WTC11 (cell line): ENCODE data around the gene MS4A6A. TPM values are rescaled to one million over a fixed set of nuclear protein-coding genes. Genes with fewer than 3 reads are reported as not detected.

Source experiments
- ATAC-seq: fragments of 200-7000 bp; cut with Tn5 transposase; 2 replicates; pipeline ENCODE4 v1.10.0; 2021; ENCODE audit warnings: mild to moderate bottlenecking, moderate library complexity
- CTCF ChIA-PET: fragments of 300-600 bp; sonication (Branson Sonifier 250); formaldehyde crosslinking; loops from one replicate; lab custom pipeline; 2021; ENCODE audit warnings: antibody characterized with exemption; lab: Charles Lee
- POLR2A ChIA-PET: fragments of 350-600 bp; sonication (Branson Sonifier 250); formaldehyde crosslinking; loops from one replicate; lab custom pipeline; 2021; ENCODE audit warnings: antibody characterized with exemption; lab: Charles Lee
- DNase-seq: peaks from one replicate; pipeline ENCODE4 v3.0.0; 2021; ENCODE audit warnings: low spot score
- H3K27ac Mint-ChIP-seq: 2 replicates; pipeline ENCODE4 v1.8.0; 2021; ENCODE audit warnings: mixed read lengths
- H3K27me3 Mint-ChIP-seq: 2 replicates; pipeline ENCODE4 v1.8.0; 2021; ENCODE audit warnings: low read depth, mild to moderate bottlenecking, moderate library complexity, mixed read lengths
- H3K36me3 Mint-ChIP-seq: 2 replicates; pipeline ENCODE4 v1.8.0; 2021; ENCODE audit warnings: mixed read lengths
- H3K4me1 Mint-ChIP-seq: 2 replicates; pipeline ENCODE4 v1.8.0; 2022; ENCODE audit warnings: mixed read lengths
- H3K4me3 Mint-ChIP-seq: 2 replicates; pipeline ENCODE4 v1.8.0; 2021; ENCODE audit warnings: mild to moderate bottlenecking, moderate library complexity, mixed read lengths
- H3K9me3 Mint-ChIP-seq: 2 replicates; pipeline ENCODE4 v1.8.0; 2021; ENCODE audit warnings: mixed read lengths
- CDX4 ChIP-seq: fragments of 250-450 bp; sonication (Bioruptor Pico); IDR thresholded peaks from 2 replicates; pipeline ENCODE4 v1.9.0; 2021; ENCODE audit warnings: moderate library complexity, mild to moderate bottlenecking, inconsistent platforms, borderline replicate concordance
- EMX1 ChIP-seq: fragments of 250-450 bp; sonication (Bioruptor Pico); IDR thresholded peaks from 2 replicates; pipeline ENCODE4 v1.8.0; 2021; ENCODE audit warnings: mild to moderate bottlenecking
- ETV6 ChIP-seq: sonication (generic); formaldehyde crosslinking; IDR thresholded peaks from 2 replicates; pipeline ENCODE4 v1.8.1; 2022; ENCODE audit warnings: mild to moderate bottlenecking, missing genetic modification reagents
- JUN ChIP-seq: sonication (generic); formaldehyde crosslinking; IDR thresholded peaks from 2 replicates; pipeline ENCODE4 v1.8.0; 2023; ENCODE audit warnings: mild to moderate bottlenecking, missing genetic modification reagents
- MXD4 ChIP-seq: fragments of 250-450 bp; sonication (Bioruptor Pico); IDR thresholded peaks from 2 replicates; pipeline ENCODE4 v1.8.0; 2021; ENCODE audit warnings: mild to moderate bottlenecking, moderate library complexity, borderline replicate concordance
- NR3C1 ChIP-seq: sonication (generic); formaldehyde crosslinking; conservative IDR thresholded peaks from 2 replicates; pipeline ENCODE4 v1.8.1; 2023; ENCODE audit warnings: low read depth, mild to moderate bottlenecking, missing genetic modification reagents
- OVOL2 ChIP-seq: fragments of 250-450 bp; sonication (Bioruptor Pico); IDR thresholded peaks from 2 replicates; pipeline ENCODE4 v1.9.0; 2021; ENCODE audit warnings: mild to moderate bottlenecking, borderline replicate concordance
- PRDM15 ChIP-seq: sonication (generic); formaldehyde crosslinking; IDR thresholded peaks from 2 replicates; pipeline ENCODE4 v1.8.0; 2022; ENCODE audit warnings: missing genetic modification reagents
- PRRX2 ChIP-seq: fragments of 250-450 bp; sonication (Bioruptor Pico); IDR thresholded peaks from 2 replicates; pipeline ENCODE4 v1.8.0; 2021; ENCODE audit warnings: mild to moderate bottlenecking
- RELA ChIP-seq: sonication (generic); formaldehyde crosslinking; IDR thresholded peaks from 2 replicates; pipeline ENCODE4 v1.8.1; 2022; ENCODE audit warnings: missing genetic modification reagents, mild to moderate bottlenecking, borderline replicate concordance
- SMAD4 ChIP-seq: sonication (generic); formaldehyde crosslinking; IDR thresholded peaks from 2 replicates; pipeline ENCODE4 v1.8.0; 2022; ENCODE audit warnings: mild to moderate bottlenecking, missing genetic modification reagents
- SOX15 ChIP-seq: fragments of 250-450 bp; sonication (Bioruptor Pico); IDR thresholded peaks from 2 replicates; pipeline ENCODE4 v1.9.0; 2021; ENCODE audit warnings: mild to moderate bottlenecking
- TP53 ChIP-seq: sonication (generic); formaldehyde crosslinking; IDR thresholded peaks from 2 replicates; pipeline ENCODE4 v1.8.1; 2023; ENCODE audit warnings: mild to moderate bottlenecking, missing genetic modification reagents
- ZNF121 ChIP-seq: sonication (generic); formaldehyde crosslinking; IDR thresholded peaks from 2 replicates; pipeline ENCODE4 v1.8.0; 2023; ENCODE audit warnings: missing genetic modification reagents
- ZNF396 ChIP-seq: fragments of 250-450 bp; sonication (Bioruptor Pico); IDR thresholded peaks from 2 replicates; pipeline ENCODE4 v1.8.0; 2021; ENCODE audit warnings: mild to moderate bottlenecking, moderate library complexity, borderline replicate concordance
- ZNF532 ChIP-seq: fragments of 250-450 bp; sonication (Bioruptor Pico); IDR thresholded peaks from 2 replicates; pipeline ENCODE4 v1.9.0; 2021; ENCODE audit warnings: mild to moderate bottlenecking, borderline replicate concordance
- total RNA-seq: library from RNA; stranded (reverse); gene quantifications from 3 replicates; pipeline ENCODE4 v1.2.3, GENCODE V29; 2021
- TF ChIP-seq, protein P1 (sequence below): sonication (generic); formaldehyde crosslinking; IDR thresholded peaks from 2 replicates; pipeline ENCODE4 v1.8.0; 2022; ENCODE audit warnings: mild to moderate bottlenecking, missing genetic modification reagents
- TF ChIP-seq, protein P2 (sequence below): sonication (generic); formaldehyde crosslinking; IDR thresholded peaks from 2 replicates; pipeline ENCODE4 v1.8.0; 2022; ENCODE audit warnings: mild to moderate bottlenecking, missing genetic modification reagents
- TF ChIP-seq, protein P3 (sequence below): sonication (generic); formaldehyde crosslinking; IDR thresholded peaks from 2 replicates; pipeline ENCODE4 v1.8.0; 2023; ENCODE audit warnings: mild to moderate bottlenecking, missing genetic modification reagents

The MS4A6A gene
- total RNA-seq, 1 experiment from 2014 or later: 0.39 TPM

GRCh38 chr11:60208951-60209350 lies 26.1 kb upstream of the MS4A6A start:
- H3K27me3 Mint-ChIP-seq: no peaks in the 10 kb centered on the region
- TF ChIP-seq, protein P1, sequence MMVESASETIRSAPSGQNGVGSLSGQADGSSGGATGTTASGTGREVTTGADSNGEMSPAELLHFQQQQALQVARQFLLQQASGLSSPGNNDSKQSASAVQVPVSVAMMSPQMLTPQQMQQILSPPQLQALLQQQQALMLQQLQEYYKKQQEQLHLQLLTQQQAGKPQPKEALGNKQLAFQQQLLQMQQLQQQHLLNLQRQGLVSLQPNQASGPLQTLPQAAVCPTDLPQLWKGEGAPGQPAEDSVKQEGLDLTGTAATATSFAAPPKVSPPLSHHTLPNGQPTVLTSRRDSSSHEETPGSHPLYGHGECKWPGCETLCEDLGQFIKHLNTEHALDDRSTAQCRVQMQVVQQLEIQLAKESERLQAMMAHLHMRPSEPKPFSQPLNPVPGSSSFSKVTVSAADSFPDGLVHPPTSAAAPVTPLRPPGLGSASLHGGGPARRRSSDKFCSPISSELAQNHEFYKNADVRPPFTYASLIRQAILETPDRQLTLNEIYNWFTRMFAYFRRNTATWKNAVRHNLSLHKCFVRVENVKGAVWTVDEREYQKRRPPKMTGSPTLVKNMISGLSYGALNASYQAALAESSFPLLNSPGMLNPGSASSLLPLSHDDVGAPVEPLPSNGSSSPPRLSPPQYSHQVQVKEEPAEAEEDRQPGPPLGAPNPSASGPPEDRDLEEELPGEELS: no peak
- TF ChIP-seq ETV6 (CRISPR knock-in tag): no peak
- no peak for TF ChIP-seq SMAD4 (CRISPR knock-in tag)
- TF ChIP-seq, protein P2, sequence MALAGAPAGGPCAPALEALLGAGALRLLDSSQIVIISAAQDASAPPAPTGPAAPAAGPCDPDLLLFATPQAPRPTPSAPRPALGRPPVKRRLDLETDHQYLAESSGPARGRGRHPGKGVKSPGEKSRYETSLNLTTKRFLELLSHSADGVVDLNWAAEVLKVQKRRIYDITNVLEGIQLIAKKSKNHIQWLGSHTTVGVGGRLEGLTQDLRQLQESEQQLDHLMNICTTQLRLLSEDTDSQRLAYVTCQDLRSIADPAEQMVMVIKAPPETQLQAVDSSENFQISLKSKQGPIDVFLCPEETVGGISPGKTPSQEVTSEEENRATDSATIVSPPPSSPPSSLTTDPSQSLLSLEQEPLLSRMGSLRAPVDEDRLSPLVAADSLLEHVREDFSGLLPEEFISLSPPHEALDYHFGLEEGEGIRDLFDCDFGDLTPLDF: no peak
- no peak for TF ChIP-seq RELA (CRISPR knock-in tag)
- TF ChIP-seq TP53 (CRISPR knock-in tag): no peak
- TF ChIP-seq ZNF396 (CRISPR knock-in tag): no peak
- no peaks in the 10 kb centered on the region for H3K36me3 Mint-ChIP-seq
- H3K27ac Mint-ChIP-seq: no peak overlapping the region
- H3K4me1 Mint-ChIP-seq: peaks cover 18% of the 10 kb centered on the region
- no peak overlapping the region for H3K4me3 Mint-ChIP-seq
- CTCF ChIA-PET: interaction anchor here (0.9 kb wide), 1 partner anchor 13 kb away, joined by 3 read pairs; no protein-coding TSS in a partner anchor
- ATAC-seq (no peak), DNase-seq (no peak)
- POLR2A ChIA-PET: no interaction called here
- H3K9me3 Mint-ChIP-seq: peaks cover 4% of the 10 kb centered on the region; the same call in 1 of the 2 replicates

DNA sequence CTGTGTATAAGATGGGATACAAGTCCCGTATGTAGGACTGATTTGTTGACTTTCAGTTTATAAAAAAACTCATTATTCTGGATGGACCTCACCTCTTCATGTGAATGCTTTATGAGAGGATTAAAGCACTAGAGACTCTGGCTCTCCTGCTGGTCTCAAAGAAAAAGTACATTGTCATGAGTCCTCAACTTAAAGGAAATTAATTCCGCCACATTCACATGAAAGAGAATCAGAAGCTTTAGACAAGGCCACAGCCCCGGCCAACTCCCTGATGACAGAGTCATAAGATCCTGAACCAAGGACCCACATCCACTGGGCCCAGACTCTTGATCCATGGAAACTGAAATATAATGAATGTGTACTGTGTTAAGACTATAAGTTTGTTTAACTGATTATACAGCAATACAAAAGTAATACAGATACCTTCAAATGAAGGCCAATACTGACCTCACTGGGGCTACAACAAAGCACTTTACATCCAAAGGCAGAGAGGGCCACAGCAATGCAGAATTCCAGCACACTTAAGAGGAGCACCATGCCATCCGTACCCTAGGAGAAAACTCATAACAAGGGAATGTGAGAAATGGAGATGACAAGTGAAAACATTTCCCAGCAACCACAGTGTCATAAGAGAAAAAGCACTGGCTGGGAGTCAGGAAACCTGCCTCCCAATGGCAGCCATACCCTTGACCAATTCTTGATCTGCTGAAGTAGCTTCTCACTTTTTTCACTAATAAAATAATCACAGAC lies 25.4 kb upstream of the MS4A6A start:
- Mint-ChIP-seq H3K27ac (no peak overlapping the region), H3K36me3 (no peaks in the 10 kb centered on the region), H3K4me3 (no peak overlapping the region), H3K4me1 (peaks cover 18% of the 10 kb centered on the region), H3K27me3 (no peaks in the 10 kb centered on the region), H3K9me3 (peaks cover 4% of the 10 kb centered on the region; the same call in 1 of the 2 replicates)
- DNase-seq (no peak), ATAC-seq (no peak)
- ChIA-PET CTCF (interaction anchor here (0.9 kb wide), 1 partner anchor 13 kb away, joined by 3 read pairs; no protein-coding TSS in a partner anchor), POLR2A (no interaction called here)
- TF ChIP-seq, protein P3, sequence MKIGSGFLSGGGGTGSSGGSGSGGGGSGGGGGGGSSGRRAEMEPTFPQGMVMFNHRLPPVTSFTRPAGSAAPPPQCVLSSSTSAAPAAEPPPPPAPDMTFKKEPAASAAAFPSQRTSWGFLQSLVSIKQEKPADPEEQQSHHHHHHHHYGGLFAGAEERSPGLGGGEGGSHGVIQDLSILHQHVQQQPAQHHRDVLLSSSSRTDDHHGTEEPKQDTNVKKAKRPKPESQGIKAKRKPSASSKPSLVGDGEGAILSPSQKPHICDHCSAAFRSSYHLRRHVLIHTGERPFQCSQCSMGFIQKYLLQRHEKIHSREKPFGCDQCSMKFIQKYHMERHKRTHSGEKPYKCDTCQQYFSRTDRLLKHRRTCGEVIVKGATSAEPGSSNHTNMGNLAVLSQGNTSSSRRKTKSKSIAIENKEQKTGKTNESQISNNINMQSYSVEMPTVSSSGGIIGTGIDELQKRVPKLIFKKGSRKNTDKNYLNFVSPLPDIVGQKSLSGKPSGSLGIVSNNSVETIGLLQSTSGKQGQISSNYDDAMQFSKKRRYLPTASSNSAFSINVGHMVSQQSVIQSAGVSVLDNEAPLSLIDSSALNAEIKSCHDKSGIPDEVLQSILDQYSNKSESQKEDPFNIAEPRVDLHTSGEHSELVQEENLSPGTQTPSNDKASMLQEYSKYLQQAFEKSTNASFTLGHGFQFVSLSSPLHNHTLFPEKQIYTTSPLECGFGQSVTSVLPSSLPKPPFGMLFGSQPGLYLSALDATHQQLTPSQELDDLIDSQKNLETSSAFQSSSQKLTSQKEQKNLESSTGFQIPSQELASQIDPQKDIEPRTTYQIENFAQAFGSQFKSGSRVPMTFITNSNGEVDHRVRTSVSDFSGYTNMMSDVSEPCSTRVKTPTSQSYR (CRISPR knock-in tag): no peak
- TF ChIP-seq OVOL2 (no peak), ZNF532 (CRISPR knock-in tag) (no peak), PRRX2 (CRISPR knock-in tag) (no peak), CDX4 (CRISPR knock-in tag) (no peak), ZNF121 (CRISPR knock-in tag) (no peak), NR3C1 (CRISPR knock-in tag) (no peak), PRDM15 (CRISPR knock-in tag) (no peak), MXD4 (CRISPR knock-in tag) (no peak), SOX15 (no peak), EMX1 (CRISPR knock-in tag) (no peak), JUN (no peak)
